GM13976 (cell line): ENCODE data around the gene AVEN.

Experiments
- DNase-seq: peaks from one replicate; pipeline ENCODE4 v3.0.0; 2012; ENCODE audit warnings: low spot score
- in situ Hi-C: fragments of 300-500 bp; cut with MboI; formaldehyde crosslinking; loops from one replicate; pipeline ENCODE4 v1.12.0; 2022; ENCODE audit warnings: low sequenced_read_pairs, mixed read lengths, inconsistent platforms; ENCODE audit not compliant: unreplicated experiment
- TF ChIP-seq, protein P1 (sequence below): IDR thresholded peaks from 2 replicates; pipeline ENCODE4 v1.5.1; 2012; ENCODE audit warnings: borderline replicate concordance, mild to moderate bottlenecking; ENCODE audit not compliant: insufficient read depth; ENCODE audit errors: extremely low read depth, missing control alignments, control extremely low read depth

Gene AVEN

DNA sequence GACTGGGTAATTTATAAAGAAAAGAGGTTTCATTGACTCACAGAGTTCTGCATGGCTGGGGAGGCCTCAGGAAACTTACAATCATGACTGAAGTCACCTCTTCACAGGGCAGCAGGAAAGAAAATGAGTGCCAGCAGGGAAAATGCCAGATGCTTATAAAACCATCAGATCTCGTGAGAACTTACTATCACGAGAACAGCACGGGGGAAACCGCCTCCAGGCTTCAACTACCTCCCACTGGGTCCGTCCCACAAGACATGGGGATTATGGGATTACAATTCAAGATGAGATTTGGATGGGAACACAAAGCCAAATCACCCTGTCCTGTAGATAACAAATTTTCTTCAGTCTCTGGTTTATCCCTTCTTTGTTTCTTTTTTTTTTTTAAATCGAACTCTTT is 31.0 kb upstream of the AVEN start:
- in situ Hi-C loops: loop anchor here (25.0 kb wide), 1 partner anchor 292 kb away; the partner anchor contains the start of gene LPCAT4
- TF ChIP-seq, protein P1, sequence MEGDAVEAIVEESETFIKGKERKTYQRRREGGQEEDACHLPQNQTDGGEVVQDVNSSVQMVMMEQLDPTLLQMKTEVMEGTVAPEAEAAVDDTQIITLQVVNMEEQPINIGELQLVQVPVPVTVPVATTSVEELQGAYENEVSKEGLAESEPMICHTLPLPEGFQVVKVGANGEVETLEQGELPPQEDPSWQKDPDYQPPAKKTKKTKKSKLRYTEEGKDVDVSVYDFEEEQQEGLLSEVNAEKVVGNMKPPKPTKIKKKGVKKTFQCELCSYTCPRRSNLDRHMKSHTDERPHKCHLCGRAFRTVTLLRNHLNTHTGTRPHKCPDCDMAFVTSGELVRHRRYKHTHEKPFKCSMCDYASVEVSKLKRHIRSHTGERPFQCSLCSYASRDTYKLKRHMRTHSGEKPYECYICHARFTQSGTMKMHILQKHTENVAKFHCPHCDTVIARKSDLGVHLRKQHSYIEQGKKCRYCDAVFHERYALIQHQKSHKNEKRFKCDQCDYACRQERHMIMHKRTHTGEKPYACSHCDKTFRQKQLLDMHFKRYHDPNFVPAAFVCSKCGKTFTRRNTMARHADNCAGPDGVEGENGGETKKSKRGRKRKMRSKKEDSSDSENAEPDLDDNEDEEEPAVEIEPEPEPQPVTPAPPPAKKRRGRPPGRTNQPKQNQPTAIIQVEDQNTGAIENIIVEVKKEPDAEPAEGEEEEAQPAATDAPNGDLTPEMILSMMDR: no peak
- DNase-seq: no peak

DNA sequence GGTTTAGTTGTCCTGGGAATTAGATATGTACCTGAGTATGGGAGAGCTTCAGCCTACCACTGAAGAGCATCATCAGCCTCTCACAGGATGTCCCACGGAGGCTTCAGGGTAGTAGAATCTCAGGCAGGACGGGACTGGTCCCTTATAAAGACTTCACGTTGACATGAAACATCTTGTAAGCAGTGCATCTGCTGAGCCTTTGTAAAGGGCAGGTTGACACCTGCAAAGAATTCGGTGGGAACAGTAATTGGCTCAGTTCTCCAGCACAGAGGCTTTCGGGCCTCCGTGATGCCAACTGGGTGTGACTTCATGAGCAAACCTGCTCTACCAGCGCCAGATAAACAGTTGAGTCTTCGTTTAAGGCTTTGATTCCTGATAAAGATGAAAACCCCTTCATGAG is 26.9 kb upstream of the AVEN start:
- in situ Hi-C loops: loop anchor here (25.0 kb wide), 1 partner anchor 296 kb away; the partner anchor contains the start of gene LPCAT4
- no peak for DNase-seq
- TF ChIP-seq, protein P1: no peak

DNA sequence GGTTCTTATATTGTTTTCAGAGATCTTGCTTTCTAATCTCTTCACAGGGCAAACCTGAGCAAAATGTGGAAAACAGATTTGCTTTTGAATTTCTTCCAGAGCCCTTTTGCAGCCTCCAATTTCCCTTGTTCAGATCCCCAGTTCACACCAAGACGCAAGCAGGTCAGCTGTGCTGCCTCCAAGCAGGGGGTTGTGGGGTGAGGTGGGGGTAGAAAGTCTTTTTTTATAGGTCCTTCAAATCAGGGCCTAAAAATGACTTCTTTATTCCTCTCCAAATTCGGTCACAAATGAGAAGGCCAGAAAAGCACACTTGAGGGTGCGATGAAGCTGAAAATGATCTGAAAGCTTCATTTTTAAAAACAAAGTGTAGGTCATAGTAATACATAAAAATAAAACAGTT is 26.3 kb upstream of the AVEN start:
- no peak for DNase-seq
- in situ Hi-C loops: loop anchor here (25.0 kb wide), 1 partner anchor 297 kb away; the partner anchor contains the start of gene LPCAT4

DNA sequence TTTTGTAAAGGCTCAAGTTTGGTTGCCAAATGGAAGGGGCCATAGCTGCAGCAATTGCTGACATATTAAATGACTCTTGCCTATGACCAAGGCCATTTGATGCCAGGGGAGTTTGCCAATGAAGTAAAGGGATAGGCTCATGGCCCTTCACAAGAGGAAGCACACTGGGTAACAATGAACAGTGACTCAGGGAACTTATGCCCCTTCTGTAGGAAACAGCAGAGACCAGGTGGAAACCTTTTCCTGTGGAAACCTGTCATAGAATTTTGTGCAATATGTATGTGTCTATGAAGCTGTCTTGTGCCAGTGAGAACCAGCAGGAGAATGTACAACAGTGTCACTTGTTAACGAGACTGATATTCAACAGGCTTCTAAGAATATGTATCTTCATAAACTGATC is 25.4 kb upstream of the AVEN start:
- DNase-seq: no peak
- TF ChIP-seq, protein P1: no peak
- in situ Hi-C loops: loop anchor here (5.0 to 25.0 kb wide), 2 partner anchors 148 to 298 kb away; partner anchors contain the start of genes KATNBL1 and LPCAT4

More for the DNA sequence above, 26.3 kb upstream of the AVEN start:
- TF ChIP-seq, protein P1: no peak

DNA sequence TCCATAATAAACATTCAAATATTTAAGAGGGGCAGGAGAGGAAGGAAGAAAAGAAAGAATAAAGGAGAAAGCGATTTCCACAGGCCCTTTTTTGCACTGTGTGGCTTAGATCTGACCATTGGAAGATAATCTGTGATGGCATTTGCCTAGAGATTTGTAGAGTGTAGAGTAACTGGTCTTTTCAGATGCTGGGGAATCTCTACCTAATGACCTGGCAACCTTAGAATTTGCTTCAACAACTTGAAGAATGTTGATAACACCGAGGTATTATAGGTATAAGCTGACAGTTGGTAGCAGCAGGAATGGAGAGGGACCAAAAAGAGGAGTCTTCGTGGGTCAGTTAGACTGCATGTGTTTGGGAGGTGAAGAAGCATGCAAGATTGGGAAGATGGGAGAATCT is 20.9 kb upstream of the AVEN start:
- TF ChIP-seq, protein P1: no peak
- in situ Hi-C loops: loop anchor here (5.0 to 25.0 kb wide), 2 partner anchors 152 to 302 kb away; partner anchors contain the start of genes KATNBL1 and LPCAT4
- no peak for DNase-seq

DNA sequence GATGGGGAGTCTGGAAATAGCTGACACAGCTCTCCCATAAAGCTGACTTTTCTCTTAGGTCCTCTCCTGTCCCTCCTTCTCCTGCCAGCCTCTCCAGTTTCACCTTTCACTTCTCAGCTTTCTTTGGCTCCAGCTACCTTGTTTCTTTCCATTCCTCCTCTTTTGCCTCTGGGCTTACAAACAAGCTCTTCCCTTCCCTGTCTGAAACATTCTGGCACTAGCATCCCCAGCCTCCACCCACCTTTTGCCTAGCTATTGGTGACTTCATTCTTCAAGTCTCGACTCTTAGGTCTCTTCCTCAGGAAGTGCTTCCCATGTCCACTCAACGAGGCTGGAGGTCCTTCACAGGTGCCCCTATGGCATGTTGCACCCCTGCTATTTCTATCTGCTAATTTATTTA is 20.5 kb upstream of the AVEN start:
- TF ChIP-seq, protein P1: no peak
- no peak for DNase-seq
- in situ Hi-C loops: loop anchor here (25.0 kb wide), 1 partner anchor 303 kb away; the partner anchor contains the start of gene LPCAT4
